ENCODE data around the gene RAPH1. TPM values are rescaled to one million over a fixed set of nuclear protein-coding genes. Genes with fewer than 3 reads are reported as not detected.

The RAPH1 gene
- polyA plus RNA-seq, 1 donor (not counting 4 experiments of a cell fraction or from before 2014, with no cell fraction given): 2.9 TPM

- H3K9me1 ChIP-seq (ENCODE audit: control insufficient read depth, extremely low read depth, insufficient read depth, low read length): no peaks in the 10 kb centered on the region
- H3K9me3 ChIP-seq (ENCODE audit: control insufficient read depth, low read depth, low read length): no peaks in the 10 kb centered on the region
- no peaks in the 10 kb centered on the region for H4K20me1 ChIP-seq (ENCODE audit: control insufficient read depth, extremely low read depth, insufficient read depth, low read length)
- no peaks in the 10 kb centered on the region for H3K36me3 ChIP-seq (ENCODE audit: control insufficient read depth in 2 of 2, extremely low read depth in 1 of 2, insufficient read depth in 2 of 2, low read length in 2 of 2)
- DNase-seq (ENCODE audit: low read depth, low spot score) (no peak), FAIRE-seq (no peak)
- TF ChIP-seq EZH2 (IDR thresholded peaks at IDR 0.05; ENCODE audit: low read length): no peak
- TF ChIP-seq, protein P1, sequence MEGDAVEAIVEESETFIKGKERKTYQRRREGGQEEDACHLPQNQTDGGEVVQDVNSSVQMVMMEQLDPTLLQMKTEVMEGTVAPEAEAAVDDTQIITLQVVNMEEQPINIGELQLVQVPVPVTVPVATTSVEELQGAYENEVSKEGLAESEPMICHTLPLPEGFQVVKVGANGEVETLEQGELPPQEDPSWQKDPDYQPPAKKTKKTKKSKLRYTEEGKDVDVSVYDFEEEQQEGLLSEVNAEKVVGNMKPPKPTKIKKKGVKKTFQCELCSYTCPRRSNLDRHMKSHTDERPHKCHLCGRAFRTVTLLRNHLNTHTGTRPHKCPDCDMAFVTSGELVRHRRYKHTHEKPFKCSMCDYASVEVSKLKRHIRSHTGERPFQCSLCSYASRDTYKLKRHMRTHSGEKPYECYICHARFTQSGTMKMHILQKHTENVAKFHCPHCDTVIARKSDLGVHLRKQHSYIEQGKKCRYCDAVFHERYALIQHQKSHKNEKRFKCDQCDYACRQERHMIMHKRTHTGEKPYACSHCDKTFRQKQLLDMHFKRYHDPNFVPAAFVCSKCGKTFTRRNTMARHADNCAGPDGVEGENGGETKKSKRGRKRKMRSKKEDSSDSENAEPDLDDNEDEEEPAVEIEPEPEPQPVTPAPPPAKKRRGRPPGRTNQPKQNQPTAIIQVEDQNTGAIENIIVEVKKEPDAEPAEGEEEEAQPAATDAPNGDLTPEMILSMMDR (optimal IDR thresholded peaks at IDR 0.05 in 1 of 3, IDR thresholded peaks at IDR 0.05 in 1 of 3, conservative IDR thresholded peaks at IDR 0.05 in 1 of 3; ENCODE audit: extremely low read depth in 1 of 3, insufficient read depth in 2 of 3, low read length in 3 of 3): no peak
- no peak overlapping the region for H3K4me2 ChIP-seq (ENCODE audit: control insufficient read depth, extremely low read depth, insufficient read depth, low read depth, low read length)
- no peak overlapping the region for H3K4me3 ChIP-seq (ENCODE audit: control insufficient read depth in 2 of 3, extremely low read depth in 1 of 3, insufficient read depth in 2 of 3, low read depth in 1 of 3, low read length in 3 of 3)
- H2AFZ ChIP-seq (ENCODE audit: control insufficient read depth, low read length): no peak overlapping the region
- H3K9ac ChIP-seq (ENCODE audit: control insufficient read depth, extremely low read depth, insufficient read depth, low read length): no peak overlapping the region
- H3K27ac ChIP-seq (ENCODE audit: control insufficient read depth, insufficient read depth, low read length): no peak overlapping the region
- H3K79me2 ChIP-seq (ENCODE audit: control insufficient read depth, insufficient read depth, low read length): peaks cover 14% of the 10 kb centered on the region
- no peaks in the 10 kb centered on the region for H3K4me1 ChIP-seq (ENCODE audit: control insufficient read depth, extremely low read depth, insufficient read depth, low read length)
- dilution Hi-C loops (cut with MboI; ENCODE audit: extremely low pct_ligation_motif_present, low sequenced_read_pairs): no loop called here
- no peaks in the 10 kb centered on the region for H3K27me3 ChIP-seq (ENCODE audit: control insufficient read depth, extremely low read depth, insufficient read depth, low read length)
Measured at GRCh38 chr2:203352604-203353255, 182.4 kb downstream of the RAPH1 start.

DNA sequence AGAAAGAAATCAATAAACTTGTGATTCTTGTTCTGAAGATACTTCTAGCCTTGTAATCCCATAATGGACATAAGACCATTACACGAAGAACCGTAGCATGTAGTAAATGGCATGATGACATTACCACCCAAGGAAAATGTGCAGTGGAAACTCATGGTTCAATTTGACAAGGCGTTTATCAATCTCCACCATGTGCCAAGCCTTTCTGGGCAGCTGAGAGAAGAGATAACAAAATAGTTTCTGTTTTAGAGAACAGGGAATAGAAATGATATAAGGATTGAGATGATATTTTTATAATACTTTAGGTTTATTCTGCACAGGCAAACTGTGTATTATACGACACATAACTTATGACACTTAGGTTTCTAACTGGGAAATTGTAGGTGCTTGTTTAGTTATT, 187.7 kb downstream of the RAPH1 start:
- H3K79me2 ChIP-seq (ENCODE audit: control insufficient read depth, insufficient read depth, low read length): peaks cover 24% of the 10 kb centered on the region
- H3K36me3 ChIP-seq (ENCODE audit: control insufficient read depth in 2 of 2, extremely low read depth in 1 of 2, insufficient read depth in 2 of 2, low read length in 2 of 2): no peaks in the 10 kb centered on the region
- no peaks in the 10 kb centered on the region for H3K9me3 ChIP-seq (ENCODE audit: control insufficient read depth, low read depth, low read length)
- dilution Hi-C loops (cut with MboI; ENCODE audit: extremely low pct_ligation_motif_present, low sequenced_read_pairs): no loop called here
- no peaks in the 10 kb centered on the region for H3K9me1 ChIP-seq (ENCODE audit: control insufficient read depth, extremely low read depth, insufficient read depth, low read length)
- no peaks in the 10 kb centered on the region for H3K27me3 ChIP-seq (ENCODE audit: control insufficient read depth, extremely low read depth, insufficient read depth, low read length)
- FAIRE-seq: no peak
- H3K27ac ChIP-seq (ENCODE audit: control insufficient read depth, insufficient read depth, low read length): no peak overlapping the region
- TF ChIP-seq EZH2 (IDR thresholded peaks at IDR 0.05; ENCODE audit: low read length): no peak
- TF ChIP-seq, protein P1 (optimal IDR thresholded peaks at IDR 0.05 in 1 of 3, IDR thresholded peaks at IDR 0.05 in 1 of 3, conservative IDR thresholded peaks at IDR 0.05 in 1 of 3; ENCODE audit: extremely low read depth in 1 of 3, insufficient read depth in 2 of 3, low read length in 3 of 3): no peak
- H3K9ac ChIP-seq (ENCODE audit: control insufficient read depth, extremely low read depth, insufficient read depth, low read length): no peak overlapping the region
- H4K20me1 ChIP-seq (ENCODE audit: control insufficient read depth, extremely low read depth, insufficient read depth, low read length): no peaks in the 10 kb centered on the region
- no peak overlapping the region for H3K4me2 ChIP-seq (ENCODE audit: control insufficient read depth, extremely low read depth, insufficient read depth, low read depth, low read length)
- no peak overlapping the region for H3K4me3 ChIP-seq (ENCODE audit: control insufficient read depth in 2 of 3, extremely low read depth in 1 of 3, insufficient read depth in 2 of 3, low read depth in 1 of 3, low read length in 3 of 3)
- H3K4me1 ChIP-seq (ENCODE audit: control insufficient read depth, extremely low read depth, insufficient read depth, low read length): peaks cover 5% of the 10 kb centered on the region
- no peak for DNase-seq (ENCODE audit: low read depth, low spot score)
- H2AFZ ChIP-seq (ENCODE audit: control insufficient read depth, low read length): no peak overlapping the region
